Adrenal gland (tissue), 12 donors: Measurements from ENCODE around the gene INMT. TPM values are rescaled to one million over a fixed set of nuclear protein-coding genes. Genes with fewer than 3 reads are reported as not detected.

Experiments used
- DNase-seq, 7 donors: peaks; one replicate each; pipeline ENCODE4 v3.0.0-alpha.2; 2019 to 2020
- H3K27ac ChIP-seq, 5 donors: fragments of 200-600 bp; sonication (generic) in 4 of 5; 1 replicate in 3 of 5; 2 replicates in 2 of 5; pipeline versions ENCODE4 v1.5.1 to v1.8.0; 2016 to 2020; ENCODE audit warnings: mild to moderate bottlenecking in 1 of 5
- H3K27me3 ChIP-seq: fragments of 200-600 bp; 2 replicates; pipeline ENCODE4 v1.8.0; 2021
- H3K36me3 ChIP-seq, 2 donors: fragments of 200-600 bp; replicated peaks in 1 of 2; 1 replicate in 1 of 2; 2 replicates in 1 of 2; pipeline versions ENCODE4 v1.5.1 to v1.8.0; 2018 to 2022
- H3K4me1 ChIP-seq, 2 donors: fragments of 200-600 bp; replicated peaks in 1 of 2; 1 replicate in 1 of 2; 2 replicates in 1 of 2; pipeline versions ENCODE4 v1.5.1 to v1.8.0; 2018 to 2021
- H3K4me3 ChIP-seq, 4 donors: fragments of 200-600 bp; sonication (generic) in 3 of 4; one replicate each; pipeline ENCODE4 v1.5.1; 2016 to 2018
- H3K9me3 ChIP-seq, 3 donors: fragments of 200-600 bp; sonication (generic) in 1 of 3; replicated peaks in 1 of 3; 1 replicate in 2 of 3; 2 replicates in 1 of 3; pipeline versions ENCODE4 v1.5.1 to v1.8.0; 2016 to 2021
- POLR2A ChIP-seq, 2 donors: fragments of 450-650 bp; IDR thresholded peaks; one replicate each; pipeline ENCODE4 v1.6.1; 2017; ENCODE audit warnings: antibody characterized with exemption in 2 of 2, mild to moderate bottlenecking in 2 of 2, moderate library complexity in 1 of 2
- WGBS, 4 donors: extraction: QIAGEN DNeasy Blood & Tissue Kit in 2 of 4; methylation state at CpG; one replicate each; pipeline versions ENCODE4 v1.1.5 to v1.1.7; 2013 to 2017; 5-methylcytosine and 5-hydroxymethylcytosine counted together
- intact Hi-C, 2 donors: fragments of 100-400 bp; cut with DNase I; formaldehyde crosslinking; loops; one replicate each; pipeline versions ENCODE4 v1.14.1 to v1.15.0; 2022 to 2023
- polyA plus RNA-seq, 3 donors: library from polyadenylated mRNA; stranded (reverse); fragments of 200-250 nt in 2 of 3; fragments of 350-450 nt in 1 of 3; fragmentation: Illumina TruSeq in 1 of 3; extraction: RNeasy Lipid Tissue Mini Kit (QIAGEN cat#74804) in 1 of 3; gene quantifications; one replicate each; pipeline ENCODE4 v1.2.3, GENCODE V29; 2013 to 2014
- total RNA-seq, 9 donors: library from RNA; depleted of rRNA in 4 of 9; stranded (reverse); fragments of >200 nt in 4 of 9; fragments of 120-200 nt in 1 of 9; fragmentation: NEBNext Ultra II Directional in 1 of 9; extraction: Animal tissue kit (Norgen Biotek cat#: 25700) in 1 of 9; gene quantifications; one replicate each; pipeline versions ENCODE4 v1.1.0 to v1.2.4, GENCODE V29; 2013 to 2023
- TF ChIP-seq, protein P1 (sequence below), 6 experiments: fragments of 450-650 bp in 4 of 6; fragments of 200-600 bp in 2 of 6; sonication (generic) in 1 of 6; IDR thresholded peaks; 1 replicate in 5 of 6; 2 replicates in 1 of 6; pipeline versions ENCODE4 v1.5.1 to v1.8.0; 2016 to 2021; ENCODE audit warnings: antibody characterized with exemption in 6 of 6, mild to moderate bottlenecking in 2 of 6, moderate library complexity in 1 of 6
- donor health status: healthy with polysubstance abuse.
- donor health status: Bipolar disorder and iron deficiency.
- donor health status: DM: yes; HTN: yes; CAD: no.
- donor health status: DM: no; HTN: no; CAD: no.
- donor health status: DM: no; HTN: no; CAD: no.
- donor health status: DM: yes; HTN: yes; CAD: no.

The INMT gene
- total and polyA plus RNA-seq, 12 donors: 12.2 to 392 (median 157) TPM

DNA sequence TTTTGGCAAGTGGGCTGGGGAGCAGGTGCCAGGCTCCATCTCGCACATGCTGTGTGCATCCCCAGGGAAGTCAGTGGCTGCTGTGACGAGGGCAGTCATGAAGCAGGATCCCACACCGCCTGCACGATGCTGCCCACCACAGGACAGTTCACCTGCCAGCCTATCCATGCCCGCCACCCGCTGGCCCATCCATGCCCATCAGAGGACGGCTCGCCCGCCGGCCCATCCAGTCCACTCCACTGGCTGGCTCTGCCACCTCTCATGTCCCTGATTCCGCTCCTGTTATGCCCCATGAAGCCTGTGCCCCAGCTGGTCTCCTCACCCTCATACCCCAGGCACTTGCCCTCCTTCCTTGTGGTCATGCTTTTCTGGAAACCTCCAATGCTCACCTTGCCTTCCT, 18.2 kb upstream of the INMT start:
- H3K4me1 ChIP-seq: no peaks in the 10 kb centered on the region
- no peak overlapping the region for H3K4me3 ChIP-seq
- H3K27ac ChIP-seq: no peak overlapping the region
- TF ChIP-seq, protein P1, sequence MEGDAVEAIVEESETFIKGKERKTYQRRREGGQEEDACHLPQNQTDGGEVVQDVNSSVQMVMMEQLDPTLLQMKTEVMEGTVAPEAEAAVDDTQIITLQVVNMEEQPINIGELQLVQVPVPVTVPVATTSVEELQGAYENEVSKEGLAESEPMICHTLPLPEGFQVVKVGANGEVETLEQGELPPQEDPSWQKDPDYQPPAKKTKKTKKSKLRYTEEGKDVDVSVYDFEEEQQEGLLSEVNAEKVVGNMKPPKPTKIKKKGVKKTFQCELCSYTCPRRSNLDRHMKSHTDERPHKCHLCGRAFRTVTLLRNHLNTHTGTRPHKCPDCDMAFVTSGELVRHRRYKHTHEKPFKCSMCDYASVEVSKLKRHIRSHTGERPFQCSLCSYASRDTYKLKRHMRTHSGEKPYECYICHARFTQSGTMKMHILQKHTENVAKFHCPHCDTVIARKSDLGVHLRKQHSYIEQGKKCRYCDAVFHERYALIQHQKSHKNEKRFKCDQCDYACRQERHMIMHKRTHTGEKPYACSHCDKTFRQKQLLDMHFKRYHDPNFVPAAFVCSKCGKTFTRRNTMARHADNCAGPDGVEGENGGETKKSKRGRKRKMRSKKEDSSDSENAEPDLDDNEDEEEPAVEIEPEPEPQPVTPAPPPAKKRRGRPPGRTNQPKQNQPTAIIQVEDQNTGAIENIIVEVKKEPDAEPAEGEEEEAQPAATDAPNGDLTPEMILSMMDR (IDR thresholded peaks at IDR 0.05): no peak
- no peak for TF ChIP-seq POLR2A (IDR thresholded peaks at IDR 0.05)
- no peaks in the 10 kb centered on the region for H3K9me3 ChIP-seq
- no peaks in the 10 kb centered on the region for H3K36me3 ChIP-seq
- intact Hi-C loops: no loop called here
- peaks cover 5% of the 10 kb centered on the region for H3K27me3 ChIP-seq
- WGBS, 4 donors: 84 to 91% (median 90%) methylated on average over 11 of the region's 11 CpGs
- no peak for DNase-seq

DNA sequence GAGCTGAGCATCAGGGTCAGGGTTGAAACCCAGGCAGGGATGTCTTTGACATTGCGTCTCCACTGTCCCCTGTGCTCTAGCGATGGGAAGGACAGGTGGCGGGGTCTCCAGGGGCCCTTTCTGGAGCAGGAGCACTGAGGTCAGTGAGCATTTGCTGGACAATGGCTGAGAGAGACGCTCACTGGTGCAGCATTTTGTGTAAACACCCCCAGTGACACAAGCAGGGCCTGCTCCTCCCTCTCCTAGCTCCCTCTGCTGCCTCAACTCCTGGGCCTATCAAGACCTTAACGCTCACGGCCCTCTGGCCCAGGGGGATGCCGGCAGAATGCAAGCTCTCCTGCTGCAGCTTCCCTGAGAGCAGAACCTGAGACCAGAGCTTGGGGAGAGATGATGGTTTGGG, 17.4 kb upstream of the INMT start:
- H3K9me3 ChIP-seq: no peaks in the 10 kb centered on the region
- no peaks in the 10 kb centered on the region for H3K4me1 ChIP-seq
- intact Hi-C loops: no loop called here
- H3K4me3 ChIP-seq: no peak overlapping the region
- TF ChIP-seq, protein P1 (IDR thresholded peaks at IDR 0.05): no peak
- no peak for TF ChIP-seq POLR2A (IDR thresholded peaks at IDR 0.05)
- H3K27me3 ChIP-seq: peaks cover 5% of the 10 kb centered on the region
- H3K36me3 ChIP-seq: no peaks in the 10 kb centered on the region
- 83 to 91% (median 86%) methylated on average over 5 to 7 of the region's 7 CpGs for WGBS, 4 donors
- no peak for DNase-seq
- H3K27ac ChIP-seq: no peak overlapping the region

DNA sequence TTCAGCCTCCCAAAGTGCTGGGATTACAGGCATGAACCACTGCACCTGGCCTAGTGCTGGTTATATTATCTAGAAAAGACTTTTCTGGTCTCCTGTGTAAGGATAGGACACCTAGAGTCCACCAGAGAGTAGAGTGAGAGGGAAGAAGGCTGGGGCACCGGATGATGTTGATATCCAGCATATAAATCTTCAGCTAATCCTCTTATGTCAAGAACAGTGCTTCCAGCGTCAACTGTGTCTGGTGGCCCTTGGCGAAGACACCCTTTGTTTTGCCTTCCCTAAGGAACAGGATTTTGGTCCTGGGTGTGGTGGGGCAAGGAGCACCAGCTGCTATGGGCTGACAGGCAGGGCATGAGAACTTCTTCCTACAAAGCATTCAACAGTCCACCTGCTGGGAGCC, 16.3 kb upstream of the INMT start:
- 83 to 97% (median 92%) methylated on average over 3 of the region's 3 CpGs for WGBS, 4 donors
- Histone ChIP-seq H3K27ac (no peak overlapping the region), H3K9me3 (no peaks in the 10 kb centered on the region), H3K27me3 (peaks cover 5% of the 10 kb centered on the region), H3K4me1 (no peaks in the 10 kb centered on the region), H3K36me3 (no peaks in the 10 kb centered on the region), H3K4me3 (no peak overlapping the region)
- intact Hi-C loops: no loop called here
- no peak for TF ChIP-seq POLR2A (IDR thresholded peaks at IDR 0.05)
- TF ChIP-seq, protein P1 (IDR thresholded peaks at IDR 0.05): no peak
- DNase-seq: no peak

DNA sequence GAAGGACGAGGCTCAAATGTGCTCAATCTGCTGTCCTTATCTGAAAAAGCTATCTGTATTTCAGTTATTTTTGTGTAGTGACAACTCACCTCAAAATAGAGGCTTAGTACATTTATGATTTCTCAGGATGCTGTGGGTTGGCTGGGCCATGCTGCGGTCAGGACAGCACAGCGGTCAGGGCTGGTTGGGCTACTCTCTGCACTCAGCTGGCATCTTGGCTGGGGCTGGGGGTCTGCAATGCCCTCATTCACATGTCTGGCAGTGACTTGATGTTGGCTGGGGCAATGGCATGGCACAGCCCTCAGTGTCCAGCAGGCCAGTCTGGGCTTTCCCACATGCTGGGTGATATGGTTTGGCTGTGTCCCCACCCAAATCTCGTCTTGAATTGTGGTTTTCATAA, 15.6 kb upstream of the INMT start:
- WGBS, 4 donors: 79 to 89% (median 84%) methylated on average over 4 of the region's 4 CpGs
- Histone ChIP-seq H3K4me3 (no peak overlapping the region), H3K27me3 (peaks cover 5% of the 10 kb centered on the region), H3K4me1 (no peaks in the 10 kb centered on the region), H3K9me3 (no peaks in the 10 kb centered on the region), H3K36me3 (no peaks in the 10 kb centered on the region), H3K27ac (no peak overlapping the region)
- intact Hi-C loops: no loop called here
- DNase-seq: no peak
- TF ChIP-seq POLR2A (IDR thresholded peaks at IDR 0.05): no peak
- TF ChIP-seq, protein P1 (IDR thresholded peaks at IDR 0.05): no peak
